Left lung (tissue), 10 donors: ENCODE results near the gene MAPK8IP1. TPM values are rescaled to one million over a fixed set of nuclear protein-coding genes. Genes with fewer than 3 reads are reported as not detected.

Experiments
- ATAC-seq: fragments of 200-7000 bp; cut with Tn5 transposase; one replicate; pipeline ENCODE4 v1.9.1; 2020; ENCODE audit warnings: moderate library complexity
- DNase-seq, 4 donors: peaks; one replicate each; pipeline ENCODE4 v3.0.0-alpha.2; 2013 to 2020
- H3K27ac ChIP-seq, 2 donors: fragments of 200-600 bp; sonication (generic) in 1 of 2; one replicate each; pipeline versions ENCODE4 v1.5.0 to v1.8.0; 2020 to 2021
- H3K27me3 ChIP-seq, 2 donors: fragments of 200-600 bp; sonication (generic) in 1 of 2; one replicate each; pipeline versions ENCODE4 v1.5.0 to v1.8.0; 2020 to 2021
- H3K36me3 ChIP-seq, 2 donors: fragments of 200-600 bp; sonication (generic) in 1 of 2; one replicate each; pipeline versions ENCODE4 v1.5.0 to v1.8.0; 2020 to 2021
- H3K4me1 ChIP-seq, 2 donors: fragments of 200-600 bp; one replicate each; pipeline ENCODE4 v1.8.0; 2021
- H3K4me3 ChIP-seq, 2 donors: fragments of 200-600 bp; sonication (generic) in 1 of 2; one replicate each; pipeline versions ENCODE4 v1.5.0 to v1.8.0; 2020 to 2021; ENCODE audit warnings: mild to moderate bottlenecking in 1 of 2
- H3K9me3 ChIP-seq, 2 donors: fragments of 200-600 bp; sonication (generic) in 1 of 2; one replicate each; pipeline versions ENCODE4 v1.5.0 to v1.8.0; 2020 to 2021
- CTCF ChIP-seq, 2 donors: fragments of 200-600 bp; sonication (generic) in 1 of 2; IDR thresholded peaks; one replicate each; pipeline versions ENCODE4 v1.5.0 to v1.8.0; 2021; ENCODE audit warnings: antibody characterized with exemption in 2 of 2
- intact Hi-C, 2 donors: fragments of 100-400 bp; cut with DNase I; formaldehyde crosslinking; loops; one replicate each; pipeline versions ENCODE4 v1.11.2 to v1.14.2; 2022
- polyA plus RNA-seq, 6 donors: library from polyadenylated mRNA; unstranded; fragments of 120-200 nt; gene quantifications; one replicate each; pipeline ENCODE4 v1.2.1, GENCODE V29; 2013; ENCODE audit not compliant: insufficient read length in 6 of 6
- total RNA-seq, 2 donors: library from RNA; stranded (reverse); fragmentation: NEBNext Ultra II Directional; extraction: Animal tissue kit (Norgen Biotek cat#: 25700); gene quantifications; one replicate each; pipeline ENCODE4 v1.2.1, GENCODE V29; 2021
- donor health status: DM: no; HTN: yes; CAD: no.
- donor health status: DM: no; HTN: no; CAD: no.

The MAPK8IP1 gene
- total and polyA plus RNA-seq, 8 donors = 4.3 to 10.4 (median 6.9) TPM

GRCh38 chr11:45936511-45937054 lies 51.1 kb downstream of the MAPK8IP1 start:
- ATAC-seq = no peak
- Histone ChIP-seq H3K27ac (no peak overlapping the region), H3K9me3 (no peaks in the 10 kb centered on the region), H3K4me1 (peaks cover 0 to 2% of the 10 kb centered on the region in 2 donors), H3K27me3 (no peaks in the 10 kb centered on the region), H3K4me3 (no peak overlapping the region), H3K36me3 (peaks cover 0 to 77% of the 10 kb centered on the region in 2 donors)
- no peak for DNase-seq
- intact Hi-C loops = no loop called here
- TF ChIP-seq CTCF (IDR thresholded peaks at IDR 0.05) = no peak

- TF ChIP-seq CTCF (IDR thresholded peaks at IDR 0.05) = no peak
- no peak for DNase-seq
- Histone ChIP-seq H3K9me3 (no peaks in the 10 kb centered on the region), H3K4me3 (no peak overlapping the region), H3K4me1 (no peaks in the 10 kb centered on the region), H3K27me3 (no peaks in the 10 kb centered on the region), H3K27ac (no peak overlapping the region), H3K36me3 (peaks cover 0 to 76% of the 10 kb centered on the region in 2 donors)
- ATAC-seq = no peak
- intact Hi-C loops = no loop called here
These were observed 52.5 kb downstream of the MAPK8IP1 start for GRCh38 chr11:45937916-45938315.

GRCh38 chr11:45939836-45940235 lies 54.4 kb downstream of the MAPK8IP1 start:
- intact Hi-C loops = no loop called here
- H3K4me1 ChIP-seq = no peaks in the 10 kb centered on the region
- peaks cover 0 to 76% of the 10 kb centered on the region in 2 donors for H3K36me3 ChIP-seq
- DNase-seq = no peak
- no peak overlapping the region for H3K4me3 ChIP-seq
- no peak overlapping the region for H3K27ac ChIP-seq
- H3K27me3 ChIP-seq = no peaks in the 10 kb centered on the region
- no peak for ATAC-seq
- H3K9me3 ChIP-seq = no peaks in the 10 kb centered on the region
- no peak for TF ChIP-seq CTCF (IDR thresholded peaks at IDR 0.05)

- Histone ChIP-seq H3K4me1 (no peaks in the 10 kb centered on the region), H3K27ac (no peak overlapping the region), H3K4me3 (no peak overlapping the region), H3K27me3 (no peaks in the 10 kb centered on the region), H3K9me3 (no peaks in the 10 kb centered on the region), H3K36me3 (peaks cover 0 to 76% of the 10 kb centered on the region in 2 donors)
- no peak for DNase-seq
- ATAC-seq = no peak
- intact Hi-C loops = no loop called here
- no peak for TF ChIP-seq CTCF (IDR thresholded peaks at IDR 0.05)
These were observed 55.8 kb downstream of the MAPK8IP1 start for GRCh38 chr11:45941285-45941684.

GRCh38 chr11:45942381-45942780 lies 56.9 kb downstream of the MAPK8IP1 start:
- Histone ChIP-seq H3K4me3 (no peak overlapping the region), H3K27me3 (no peaks in the 10 kb centered on the region), H3K36me3 (peaks cover 0 to 76% of the 10 kb centered on the region in 2 donors), H3K9me3 (no peaks in the 10 kb centered on the region), H3K27ac (no peak overlapping the region), H3K4me1 (no peaks in the 10 kb centered on the region)
- TF ChIP-seq CTCF (IDR thresholded peaks at IDR 0.05) = no peak
- ATAC-seq (no peak), DNase-seq (no peak)
- intact Hi-C loops = no loop called here
